ENCODE data around the gene C1orf56.

C1orf56 gene

DNA sequence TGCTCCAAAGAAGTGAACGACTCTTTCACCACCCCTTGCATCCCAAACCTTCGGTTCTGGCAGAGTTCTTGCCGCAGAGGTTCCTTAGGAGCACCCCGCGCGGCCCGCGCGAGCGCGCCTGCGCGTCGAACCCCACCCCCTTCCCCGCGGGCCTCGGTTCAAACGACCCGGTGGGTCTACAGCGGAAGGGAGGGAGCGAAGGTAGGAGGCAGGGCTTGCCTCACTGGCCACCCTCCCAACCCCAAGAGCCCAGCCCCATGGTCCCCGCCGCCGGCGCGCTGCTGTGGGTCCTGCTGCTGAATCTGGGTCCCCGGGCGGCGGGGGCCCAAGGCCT lies at the start of gene C1orf56:
Gene C1orf56 (plus strand): TSS at position 161 of the 334 bp plus-strand sequence. CDS start 97 bp downstream, at position 258.
- peak; percentile 60 for DNase-seq

DNA sequence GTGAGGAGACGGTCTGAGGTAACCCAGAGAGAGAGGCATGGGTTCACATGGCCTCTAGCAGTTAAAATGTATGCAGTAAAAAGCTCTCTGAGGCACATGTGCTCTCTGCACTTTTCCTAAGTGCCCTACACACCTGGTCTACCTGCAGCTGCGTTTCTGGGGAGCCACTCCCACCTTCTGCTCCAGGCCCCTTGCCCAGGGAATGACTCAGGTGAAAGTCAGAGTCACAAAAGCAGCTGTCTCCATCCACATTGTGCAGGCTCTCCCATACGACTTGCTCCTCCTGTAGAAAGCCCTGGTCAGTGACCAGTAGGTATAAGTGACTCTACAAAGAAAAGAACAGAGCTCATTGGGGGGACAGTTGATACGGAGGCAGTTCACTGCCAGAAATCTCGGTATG lies 49.6 kb upstream of the C1orf56 start:
- no peak for DNase-seq

GRCh38 chr1:150999051-150999674 lies 48.4 kb upstream of the C1orf56 start:
- DNase-seq, result no peak

DNA sequence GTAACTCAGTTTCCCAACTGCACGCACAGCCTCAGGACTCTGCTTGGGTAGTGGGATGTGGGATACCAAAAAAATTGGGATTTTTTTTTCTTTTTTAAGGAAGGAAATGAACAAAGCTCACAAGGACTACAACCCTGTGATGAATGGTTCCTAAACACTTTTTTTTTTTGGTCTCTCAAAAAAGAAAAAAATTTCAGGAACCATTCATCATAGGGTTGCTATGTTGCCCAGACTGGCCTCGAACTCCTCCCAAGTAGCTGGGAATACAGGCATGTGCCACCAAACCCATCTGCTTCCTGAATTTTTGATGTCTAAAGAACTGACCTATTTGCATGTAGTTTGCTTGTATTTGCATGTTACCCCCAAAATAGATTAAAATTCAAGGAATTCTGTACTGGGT lies 47.6 kb upstream of the C1orf56 start:
- no peak for DNase-seq

- DNase-seq, result no peak
Observed at GRCh38 chr1:151000408-151000807, 47.1 kb upstream of the C1orf56 start.

DNA sequence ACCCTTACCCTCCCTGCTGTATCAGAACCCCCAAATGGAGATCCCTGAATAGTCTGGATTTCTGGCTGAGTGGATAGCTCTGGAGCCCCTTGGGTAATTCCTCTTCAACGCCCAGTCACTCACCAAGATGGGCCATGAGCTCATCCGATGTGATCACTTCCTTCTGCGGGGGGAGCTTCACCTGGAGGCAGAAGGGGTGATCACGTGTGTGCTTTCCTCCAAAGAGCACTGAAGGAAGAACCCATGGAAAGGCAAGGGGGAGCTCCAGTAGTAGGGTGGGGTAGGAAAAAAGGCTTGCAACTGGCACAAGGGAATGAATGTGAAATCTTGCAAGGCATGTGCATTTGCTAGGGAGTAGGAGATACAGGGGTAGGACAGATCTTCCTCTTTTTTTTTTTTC lies 45.9 kb upstream of the C1orf56 start:
- DNase-seq, result no peak

DNA sequence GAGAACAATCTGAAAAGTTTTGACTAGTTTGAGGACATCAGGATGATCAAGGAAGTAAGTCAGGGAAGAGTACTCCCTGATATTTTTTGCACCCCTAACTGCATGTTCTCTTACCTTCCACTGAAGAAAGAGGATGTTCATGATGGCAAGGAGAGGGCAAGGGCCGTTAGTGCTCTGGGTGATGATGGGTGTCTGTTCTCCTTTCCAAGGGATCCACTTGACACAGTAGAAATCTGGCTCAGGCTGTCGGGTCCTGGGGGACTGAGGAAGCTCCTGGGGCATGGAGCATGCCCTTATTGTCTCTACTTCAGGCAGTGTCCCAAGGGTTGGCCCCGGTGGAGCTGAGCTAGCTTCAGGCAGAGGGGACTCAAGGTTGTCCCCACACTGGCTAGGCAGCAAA lies 45.5 kb upstream of the C1orf56 start:
- DNase-seq, result no peak

DNA sequence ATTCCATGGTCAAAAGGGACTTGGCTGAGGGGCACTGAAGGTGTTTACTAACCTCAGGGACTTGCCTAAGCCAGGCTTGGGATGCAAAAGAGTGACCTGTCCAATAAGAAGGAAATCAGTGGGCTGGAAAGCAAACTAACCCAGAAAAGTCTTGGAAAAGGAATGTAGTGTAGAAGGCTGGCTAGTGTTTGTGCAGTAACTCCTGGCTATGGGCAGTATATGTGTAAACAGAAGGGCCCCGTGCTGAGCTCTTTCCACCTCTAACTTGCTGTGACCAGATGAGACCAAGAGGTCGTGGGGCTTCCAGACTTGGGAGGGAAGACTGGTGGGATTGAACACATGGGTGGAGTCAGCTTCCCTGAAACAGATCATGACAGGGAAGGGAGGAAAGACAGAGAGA lies 44.9 kb upstream of the C1orf56 start:
- DNase-seq, result no peak

- no peak for DNase-seq
Observed at GRCh38 chr1:151003180-151003579, 44.4 kb upstream of the C1orf56 start.

DNA sequence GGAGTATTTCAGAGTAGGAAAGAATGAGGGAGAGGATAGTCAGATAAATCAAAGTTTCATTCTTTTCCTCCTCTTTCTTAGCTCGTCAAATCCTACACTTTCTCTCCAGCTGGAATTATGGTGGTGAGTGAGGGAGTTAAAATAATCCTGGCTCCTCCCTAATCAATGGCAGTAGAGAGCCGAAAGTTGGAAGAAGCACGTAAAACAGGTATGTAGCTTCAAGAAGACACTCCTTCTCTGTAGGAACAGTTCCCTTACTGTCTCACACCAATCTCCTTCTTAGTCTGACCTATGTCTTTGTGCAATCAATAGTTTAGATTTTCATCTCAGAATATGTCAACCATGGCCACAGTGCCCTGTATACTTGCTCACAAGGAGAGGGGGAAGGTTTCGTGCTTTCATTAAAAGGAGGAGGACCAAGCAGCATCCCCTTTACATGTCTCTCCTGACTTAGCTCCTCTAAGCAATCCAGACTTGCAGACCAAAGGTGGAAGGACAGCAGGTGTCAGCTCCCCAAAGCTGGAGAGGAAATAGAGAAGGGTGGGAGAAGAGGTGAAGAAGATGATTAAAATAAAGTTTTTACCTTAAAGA lies 41.7 kb upstream of the C1orf56 start:
- no peak for DNase-seq

GRCh38 chr1:151006327-151007052 lies 41.1 kb upstream of the C1orf56 start, which contains the start of gene MINDY1:
MINDY1 (minus strand) TSS chr1:151006902; CDS start chr1:151002617, 4,285 bp downstream.
- peak; percentile 95 for DNase-seq

GRCh38 chr1:151007853-151008243 lies 39.7 kb upstream of the C1orf56 start:
- no peak for DNase-seq

- peak; percentile 96 for DNase-seq
Observed at GRCh38 chr1:151008244-151009205, 39.0 kb upstream of the C1orf56 start, which contains the start of gene PRUNE1. PRUNE1 (plus strand) TSS chr1:151008449; CDS start chr1:151008633, 184 bp downstream.

DNA sequence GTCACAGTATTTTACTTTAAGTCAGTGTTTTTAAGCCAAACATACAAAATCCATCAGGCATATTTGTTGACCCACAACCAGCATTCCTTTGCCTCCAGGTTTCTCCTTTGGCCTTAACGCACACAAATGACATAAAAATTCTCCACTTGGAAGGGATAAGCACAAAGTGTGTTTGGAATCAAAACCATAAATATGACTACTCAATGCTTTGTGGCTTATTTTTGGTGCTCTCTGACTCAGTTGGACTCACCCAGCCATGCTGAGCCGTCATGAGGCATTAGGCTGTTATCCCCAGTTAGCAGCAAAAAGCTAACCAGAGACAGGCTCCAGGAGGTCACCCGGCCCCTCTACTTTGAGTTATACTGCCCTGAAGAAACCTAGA lies 38.4 kb upstream of the C1orf56 start:
- no peak for DNase-seq

DNA sequence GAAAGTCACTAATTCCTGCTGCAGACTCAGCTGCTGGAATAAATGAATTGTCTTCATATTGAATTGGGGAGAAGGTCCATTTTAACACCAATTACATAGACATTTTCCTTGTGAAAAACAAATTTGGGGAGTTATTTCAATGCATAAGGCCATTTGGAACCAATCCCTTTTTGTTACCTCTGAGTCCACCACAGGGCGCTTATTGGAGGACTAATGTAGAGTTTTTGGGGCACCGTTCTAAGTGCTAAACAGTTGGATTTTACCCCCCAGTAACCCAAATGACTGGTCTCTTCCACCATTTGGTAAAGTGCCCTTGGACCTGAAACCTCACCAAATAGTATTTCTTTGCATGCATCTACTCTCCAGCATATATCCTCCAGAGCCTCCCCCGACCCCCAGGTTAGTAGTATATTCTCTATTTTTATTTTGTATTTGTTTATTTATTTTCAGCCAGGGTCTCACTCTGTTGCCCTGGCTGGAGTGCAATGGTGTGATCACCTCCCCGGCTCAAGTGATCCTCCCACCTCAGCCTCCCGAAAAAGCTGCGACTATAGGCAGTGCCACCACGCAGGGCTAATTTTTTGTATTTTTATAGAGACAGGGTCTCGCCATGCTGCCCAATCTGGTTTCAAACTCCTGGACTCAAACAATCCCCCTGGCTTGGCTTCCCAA lies 37.7 kb upstream of the C1orf56 start:
- DNase-seq, result no peak

- DNase-seq, result no peak
Observed at GRCh38 chr1:151010346-151010726, 37.2 kb upstream of the C1orf56 start.

DNA sequence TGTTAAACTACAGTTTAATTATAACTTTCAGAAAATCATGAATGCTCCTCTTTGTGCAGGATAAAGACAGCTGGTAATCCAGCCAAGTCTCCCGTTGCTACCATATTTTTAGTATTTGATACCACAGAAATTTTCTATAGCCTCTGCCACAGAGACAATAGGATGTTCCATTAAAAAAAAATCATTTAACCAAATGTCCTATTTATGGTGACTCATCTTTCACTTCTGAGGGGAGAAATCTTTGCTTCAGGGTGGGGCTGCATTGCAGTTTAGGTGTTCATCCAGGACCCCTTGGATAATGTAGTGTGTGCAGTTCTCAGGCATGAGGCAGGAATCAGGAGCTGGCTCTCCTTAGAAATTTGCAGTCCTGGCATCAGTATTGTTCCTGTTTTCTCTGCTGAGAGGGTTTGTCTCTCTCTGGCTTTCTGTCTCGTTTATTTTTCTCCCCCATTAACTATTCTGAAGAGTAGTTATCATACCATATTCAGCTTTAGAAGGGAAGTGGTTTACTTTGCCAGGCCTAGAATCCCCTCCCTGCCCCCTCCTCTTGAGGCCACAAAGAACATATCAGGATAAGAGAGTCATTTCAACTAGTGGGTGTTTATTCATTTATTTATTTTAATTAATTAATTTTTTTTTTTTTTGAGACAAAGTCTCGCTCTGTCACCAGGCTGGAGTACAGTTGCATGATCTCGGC lies 36.2 kb upstream of the C1orf56 start:
- DNase-seq, result no peak

DNA sequence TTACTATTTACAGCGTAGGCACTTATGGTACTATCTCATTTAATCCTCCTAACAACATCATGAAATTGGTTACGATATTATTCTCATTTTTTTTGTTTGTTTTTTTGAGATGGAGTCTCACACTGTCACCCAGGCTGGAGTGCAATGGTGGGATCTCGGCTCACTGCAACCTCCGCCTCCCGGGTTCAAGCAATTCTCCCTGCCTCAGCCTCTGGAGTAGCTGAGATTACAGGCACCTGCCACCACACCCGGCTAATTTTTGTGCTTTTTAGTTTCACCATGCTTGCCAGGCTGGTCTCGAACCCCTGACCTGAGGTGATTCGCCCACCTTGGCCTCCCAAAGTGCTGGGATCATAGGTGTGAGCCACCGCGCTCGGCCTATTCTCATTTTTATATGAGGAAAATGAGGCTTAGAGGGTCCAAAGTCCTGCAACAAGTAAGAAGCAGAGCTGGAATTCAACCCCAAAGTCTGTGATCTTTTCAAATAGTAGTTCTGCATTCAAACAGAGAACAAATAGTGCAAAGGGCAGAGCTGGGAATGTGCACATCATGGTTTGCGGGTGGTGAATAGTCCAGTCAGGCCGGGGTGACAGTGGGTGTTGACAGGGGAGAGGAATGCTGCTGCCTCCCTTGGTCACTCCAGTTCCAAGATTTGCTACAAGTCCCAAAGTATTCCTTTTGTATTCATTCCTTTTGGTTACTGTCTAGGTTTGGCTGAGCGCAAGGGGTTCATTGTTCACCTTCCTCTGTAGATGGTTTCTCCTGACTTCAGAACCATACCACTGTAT lies 34.7 kb upstream of the C1orf56 start:
- DNase-seq, result no peak

DNA sequence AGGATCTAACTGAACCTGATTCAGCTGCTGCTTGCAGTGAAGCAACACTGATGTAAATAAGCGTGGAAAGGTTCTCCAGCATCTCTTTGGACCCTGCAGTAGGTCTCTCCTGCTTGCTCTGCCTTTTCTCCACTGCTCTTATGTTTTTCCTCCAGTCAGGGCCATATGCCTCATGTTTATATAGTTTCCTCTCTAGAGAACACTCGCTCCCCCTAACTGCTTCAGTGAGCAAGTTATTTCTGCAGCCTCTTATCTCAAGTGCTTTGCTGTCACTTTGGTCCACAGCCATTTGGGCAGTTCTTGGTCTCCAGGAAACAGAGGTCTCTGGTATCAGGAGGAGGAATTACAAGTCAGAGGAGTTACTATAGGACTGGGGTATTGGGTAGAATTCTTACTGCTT lies 34.0 kb upstream of the C1orf56 start:
- no peak for DNase-seq

- DNase-seq, result peak; percentile 76
Observed at GRCh38 chr1:151024540-151025146, 22.9 kb upstream of the C1orf56 start.

- no peak for DNase-seq
Observed at GRCh38 chr1:151026460-151026859, 21.1 kb upstream of the C1orf56 start.

Data from SHP77 treated with DMSO at 0.1 percent for 48 hours (cell line).